H54 (cell line): ENCODE data around the gene FXYD2.

Experiments used
- DNase-seq: peaks from one replicate; pipeline ENCODE4 v3.0.0; 2011; ENCODE audit warnings: low spot score, mixed read lengths; ENCODE audit not compliant: insufficient read length
- FAIRE-seq: peaks from 3 replicates; lab custom pipeline; 2011; peaks lifted over from hg19 to GRCh38; lab: Jason Lieb, UNC
- POLR2A ChIP-seq: IDR thresholded peaks from 2 replicates; pipeline ENCODE4 v1.6.1; 2011; ENCODE audit warnings: low read depth, mild to moderate bottlenecking, low read length

FXYD2 gene

GRCh38 chr11:117774553-117774952 is 50.0 kb downstream of the FXYD2 start:
- DNase-seq (no peak), FAIRE-seq (no peak)
- no peak for TF ChIP-seq POLR2A

- TF ChIP-seq POLR2A = no peak
- no peak for DNase-seq
- no peak for FAIRE-seq
Measured at GRCh38 chr11:117772360-117772759, 52.2 kb downstream of the FXYD2 start.

- no peak for FAIRE-seq
- no peak for TF ChIP-seq POLR2A
- DNase-seq = no peak
Measured at GRCh38 chr11:117771841-117772240, 52.7 kb downstream of the FXYD2 start.

- FAIRE-seq (no peak), DNase-seq (no peak)
- no peak for TF ChIP-seq POLR2A
Measured at GRCh38 chr11:117771197-117771596, 53.3 kb downstream of the FXYD2 start.

- no peak for DNase-seq
- no peak for TF ChIP-seq POLR2A
- FAIRE-seq = no peak
Measured at GRCh38 chr11:117770061-117770460, 54.5 kb downstream of the FXYD2 start.
